Activated T-cell treated with anti-CD3 and anti-CD28 coated beads, Interleukin-2, amount 50 U/mL, for 4 hours (primary cell): ENCODE data around the gene CAMTA1. TPM values are rescaled to one million over a fixed set of nuclear protein-coding genes. Genes with fewer than 3 reads are reported as not detected.

Experiments
- ATAC-seq, 2 donors: fragments of 200-7000 bp; cut with Tn5 transposase; one replicate each; pipeline ENCODE4 v1.10.0; 2021
- DNase-seq: peaks from one replicate; pipeline ENCODE4 v3.0.0-alpha.2; 2020
- H3K27me3 Mint-ChIP-seq: one replicate; pipeline ENCODE4 v1.8.0; 2021; ENCODE audit warnings: low read depth, mixed read lengths
- H3K36me3 Mint-ChIP-seq: one replicate; pipeline ENCODE4 v1.8.0; 2022; ENCODE audit warnings: mixed read lengths; ENCODE audit not compliant: insufficient read depth
- H3K4me1 Mint-ChIP-seq: one replicate; pipeline ENCODE4 v1.8.0; 2021; ENCODE audit warnings: low read depth, mixed read lengths
- H3K4me3 Mint-ChIP-seq: one replicate; pipeline ENCODE4 v1.8.0; 2021; ENCODE audit warnings: mild to moderate bottlenecking, moderate library complexity, mixed read lengths
- H3K9me3 Mint-ChIP-seq: one replicate; pipeline ENCODE4 v1.8.0; 2021; ENCODE audit warnings: mixed read lengths
- total RNA-seq, 3 donors: library from RNA; stranded (reverse); gene quantifications; one replicate each; pipeline ENCODE4 v1.2.1, GENCODE V29; 2021

The CAMTA1 gene
- total RNA-seq, 3 donors from 2014 or later: 47.5 to 50.3 (median 47.7) TPM

DNA sequence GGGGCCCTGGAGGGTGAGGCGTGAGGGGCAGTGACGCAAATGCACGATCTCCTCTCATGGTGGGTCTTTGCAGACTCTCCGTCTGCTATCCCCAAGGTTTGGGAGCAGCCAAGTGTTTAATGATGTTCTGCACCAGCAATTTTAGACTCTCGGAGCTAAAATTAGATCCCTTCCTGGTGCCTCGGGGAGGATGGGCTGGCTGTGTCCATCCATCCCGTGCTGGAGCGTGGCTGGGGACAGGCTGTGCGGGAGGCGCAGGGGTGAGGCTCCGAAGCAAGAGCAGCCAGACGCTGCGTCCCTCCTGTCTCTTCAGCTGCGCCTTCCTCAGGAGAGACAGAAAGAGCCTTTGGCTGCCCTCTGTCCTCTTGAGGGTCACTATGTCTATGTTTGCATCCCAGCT is 387.6 kb downstream of the CAMTA1 start:
- Mint-ChIP-seq H3K9me3 (no peaks in the 10 kb centered on the region), H3K4me3 (no peak overlapping the region), H3K27me3 (peaks cover 32% of the 10 kb centered on the region), H3K36me3 (no peaks in the 10 kb centered on the region), H3K4me1 (no peaks in the 10 kb centered on the region)
- DNase-seq (no peak), ATAC-seq (no peak)

DNA sequence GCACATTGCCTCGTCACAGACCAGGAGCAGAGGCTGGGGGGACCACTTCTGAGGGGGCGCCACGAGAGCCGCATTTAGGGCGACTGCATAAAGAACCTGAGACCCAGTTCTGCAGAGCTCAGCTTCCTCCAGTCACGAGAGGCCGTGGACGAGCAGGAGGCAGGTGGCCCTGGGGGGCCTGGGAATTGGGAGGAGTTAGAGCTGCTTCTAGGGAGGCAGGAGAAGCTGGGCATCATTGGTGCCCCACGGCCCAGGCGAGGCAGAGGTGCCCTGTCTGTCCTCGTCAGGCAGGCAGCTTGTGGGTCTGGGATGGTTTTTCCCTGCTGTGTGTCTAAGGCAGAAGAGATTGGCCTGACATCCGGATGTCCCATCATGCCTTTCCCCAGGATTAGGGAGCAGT is 389.3 kb downstream of the CAMTA1 start:
- H3K27me3 Mint-ChIP-seq: peaks cover 35% of the 10 kb centered on the region
- DNase-seq: no peak
- H3K36me3 Mint-ChIP-seq: no peaks in the 10 kb centered on the region
- no peaks in the 10 kb centered on the region for H3K4me1 Mint-ChIP-seq
- H3K4me3 Mint-ChIP-seq: no peak overlapping the region
- no peak for ATAC-seq
- peaks cover under 1% of the 10 kb centered on the region for H3K9me3 Mint-ChIP-seq

DNA sequence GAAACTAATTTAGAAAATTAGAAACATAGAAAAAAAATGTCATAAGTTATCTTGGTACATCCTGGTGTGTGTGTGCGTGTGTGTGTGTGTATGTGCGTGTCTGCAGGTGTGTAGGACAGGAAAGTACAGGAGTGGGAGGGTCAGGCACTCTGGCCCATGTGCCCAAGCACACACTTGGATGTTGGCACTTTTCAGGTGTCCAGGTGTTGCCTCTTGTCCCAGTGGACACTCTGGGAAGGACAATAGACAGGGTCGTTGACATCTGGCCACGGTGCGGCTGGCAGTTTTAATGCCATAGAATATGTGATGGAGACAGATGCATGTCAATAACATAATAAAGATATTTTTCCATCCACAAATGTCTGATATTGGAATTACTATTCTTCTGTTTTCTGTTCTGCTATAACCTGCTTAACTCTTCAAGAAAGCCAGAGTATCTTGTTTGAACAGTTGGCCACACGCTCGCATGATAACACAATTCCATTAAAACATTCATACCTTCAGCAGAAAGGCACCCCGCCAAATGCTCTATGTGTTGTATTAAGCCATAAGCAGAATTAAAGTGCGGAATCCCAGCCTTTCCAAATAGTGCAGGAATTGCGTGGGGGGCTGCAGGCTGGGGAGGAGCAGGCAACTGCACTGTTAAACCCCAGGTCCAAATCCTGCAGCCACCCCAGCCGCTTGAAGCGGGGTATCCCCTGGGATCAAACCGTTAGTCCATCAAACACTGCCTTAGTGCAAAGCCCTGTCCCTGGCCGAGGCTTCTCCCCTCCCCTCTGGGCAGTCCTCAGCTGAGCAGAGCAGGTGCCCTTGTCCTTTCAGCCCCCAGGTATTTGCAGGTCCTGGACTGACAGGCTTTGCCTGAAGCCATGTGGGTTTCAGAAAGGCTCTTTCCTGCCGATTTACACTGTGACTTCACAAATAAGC is 390.0 kb downstream of the CAMTA1 start:
- Mint-ChIP-seq H3K27me3 (peaks cover 40% of the 10 kb centered on the region), H3K9me3 (peaks cover 5% of the 10 kb centered on the region), H3K36me3 (peaks cover 3% of the 10 kb centered on the region), H3K4me1 (no peaks in the 10 kb centered on the region), H3K4me3 (no peak overlapping the region)
- ATAC-seq (no peak), DNase-seq (no peak)

DNA sequence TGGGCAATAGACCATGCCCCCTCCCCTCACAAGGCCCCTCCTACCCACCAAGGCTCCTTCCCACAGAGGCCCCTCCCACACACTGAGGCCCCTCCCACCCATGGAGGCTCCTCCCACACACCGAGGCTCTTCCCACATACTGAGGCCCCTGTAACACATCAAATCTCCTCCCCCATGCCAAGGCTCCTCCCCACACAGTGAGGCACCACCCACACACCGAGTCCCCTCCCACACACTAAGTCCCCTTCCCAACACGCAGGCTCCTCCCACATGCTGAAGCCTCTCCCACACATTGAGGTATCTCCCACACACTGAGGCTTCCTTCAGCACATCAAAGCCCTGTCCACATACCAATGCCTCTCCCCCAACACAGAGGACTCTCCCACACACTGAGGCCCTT is 391.8 kb downstream of the CAMTA1 start:
- DNase-seq (no peak), ATAC-seq (no peak)
- Mint-ChIP-seq H3K36me3 (peaks cover 3% of the 10 kb centered on the region), H3K4me3 (no peak overlapping the region), H3K9me3 (peaks cover 7% of the 10 kb centered on the region), H3K27me3 (peaks cover 28% of the 10 kb centered on the region), H3K4me1 (no peaks in the 10 kb centered on the region)

DNA sequence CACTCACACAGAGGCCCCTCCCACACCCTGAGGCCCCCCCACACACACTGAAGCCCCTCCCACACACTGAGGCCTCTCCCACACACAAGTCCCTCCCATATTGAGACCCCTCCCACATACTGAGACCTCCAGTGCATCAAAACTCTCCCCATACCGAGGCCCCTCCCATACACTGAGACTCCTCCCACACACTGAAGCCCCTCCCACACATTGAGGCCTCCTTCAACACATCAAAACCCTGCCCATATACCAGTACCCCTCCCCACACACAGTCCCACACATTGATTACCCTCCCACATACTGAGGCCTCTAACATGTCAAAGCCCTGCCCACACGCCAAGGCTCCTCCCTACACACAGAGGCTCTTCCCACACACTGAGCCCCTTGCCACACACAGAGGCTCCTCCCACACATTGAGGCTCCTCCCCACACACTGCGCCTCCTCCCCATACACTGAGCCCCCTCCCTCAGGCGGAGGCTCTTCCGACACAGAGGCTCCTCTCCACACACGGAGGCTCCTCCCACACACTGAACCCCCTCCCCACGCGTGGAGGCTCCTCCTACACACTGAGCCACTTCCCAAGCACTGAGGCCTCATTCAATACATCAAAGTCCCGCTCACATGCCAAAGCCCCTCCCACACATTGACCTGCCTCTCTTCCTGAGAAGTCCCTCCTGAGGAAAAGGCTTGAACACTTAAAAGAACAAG is 392.3 kb downstream of the CAMTA1 start:
- H3K9me3 Mint-ChIP-seq: peaks cover 11% of the 10 kb centered on the region
- no peaks in the 10 kb centered on the region for H3K4me1 Mint-ChIP-seq
- ATAC-seq (no peak), DNase-seq (no peak)
- peaks cover 31% of the 10 kb centered on the region for H3K27me3 Mint-ChIP-seq
- H3K36me3 Mint-ChIP-seq: peaks cover 3% of the 10 kb centered on the region
- no peak overlapping the region for H3K4me3 Mint-ChIP-seq

DNA sequence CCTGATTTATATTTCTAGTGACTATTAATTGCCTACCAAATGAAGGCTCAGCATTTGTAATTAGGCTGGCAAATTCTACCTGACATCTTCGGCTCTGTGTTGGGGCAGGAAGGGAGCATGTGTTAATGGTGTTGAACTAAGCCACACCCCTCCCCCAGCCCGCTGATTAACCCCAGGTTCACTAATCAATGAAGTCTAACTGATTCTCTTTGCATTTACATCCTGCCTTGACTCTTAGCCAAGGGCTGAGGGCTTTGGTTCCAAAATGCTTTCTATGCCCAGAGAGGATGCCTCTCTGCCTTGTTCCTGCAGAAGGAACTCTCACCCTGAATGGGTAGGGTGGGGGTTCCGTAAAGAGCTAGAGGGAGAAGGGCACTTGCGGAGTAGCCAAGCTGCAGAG is 393.1 kb downstream of the CAMTA1 start:
- ATAC-seq: no peak

DNA sequence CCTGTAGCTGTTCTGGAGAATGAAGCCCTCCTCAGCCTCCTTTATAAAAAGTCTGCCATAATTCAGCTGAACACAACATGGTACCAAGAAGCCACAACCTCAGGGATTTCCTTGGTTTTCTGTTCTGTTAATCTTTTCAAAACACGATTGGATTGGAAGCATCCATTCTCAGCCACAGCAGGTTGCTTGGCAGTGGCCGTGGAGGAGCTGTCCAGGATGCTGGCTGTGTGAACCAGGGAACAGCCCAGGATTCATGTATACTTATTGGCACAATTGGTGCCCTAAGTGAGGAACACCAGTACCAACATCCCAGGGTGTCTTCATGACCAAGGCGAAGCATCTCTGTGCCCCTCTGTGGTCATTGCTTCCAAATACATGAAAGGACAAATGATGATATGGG is 393.5 kb downstream of the CAMTA1 start:
- H3K9me3 Mint-ChIP-seq: peaks cover 18% of the 10 kb centered on the region
- peaks cover 3% of the 10 kb centered on the region for H3K36me3 Mint-ChIP-seq
- no peak overlapping the region for H3K4me3 Mint-ChIP-seq
- H3K27me3 Mint-ChIP-seq: peaks cover 30% of the 10 kb centered on the region
- no peak for DNase-seq
- no peak for ATAC-seq
- H3K4me1 Mint-ChIP-seq: no peaks in the 10 kb centered on the region

More for the DNA sequence above, 393.1 kb downstream of the CAMTA1 start:
- Mint-ChIP-seq H3K27me3 (peaks cover 30% of the 10 kb centered on the region), H3K4me3 (no peak overlapping the region), H3K9me3 (peaks cover 15% of the 10 kb centered on the region), H3K4me1 (no peaks in the 10 kb centered on the region), H3K36me3 (peaks cover 3% of the 10 kb centered on the region)
- DNase-seq: no peak

DNA sequence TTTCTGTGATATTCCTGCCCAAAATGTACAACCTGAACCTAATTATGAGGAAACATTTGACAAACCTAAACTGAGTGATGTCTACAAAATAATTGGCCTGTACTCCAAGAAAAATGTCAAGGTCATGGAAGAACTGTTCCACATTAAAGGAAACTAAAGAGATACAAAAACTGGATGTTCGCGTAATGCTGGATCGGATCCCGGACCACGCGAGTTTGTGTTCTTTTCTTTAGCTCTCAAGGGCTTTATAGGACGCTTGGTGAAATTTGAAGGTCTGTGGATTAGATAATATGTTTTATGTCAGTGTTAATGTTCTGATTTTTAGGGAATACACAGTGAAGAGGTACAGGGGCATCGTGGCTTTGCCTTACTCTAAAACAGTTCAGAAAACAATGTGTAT is 400.5 kb downstream of the CAMTA1 start:
- Mint-ChIP-seq H3K27me3 (peaks cover 16% of the 10 kb centered on the region), H3K4me3 (no peak overlapping the region), H3K36me3 (no peaks in the 10 kb centered on the region), H3K9me3 (peaks cover 13% of the 10 kb centered on the region), H3K4me1 (no peaks in the 10 kb centered on the region)
- DNase-seq (no peak), ATAC-seq (no peak)

DNA sequence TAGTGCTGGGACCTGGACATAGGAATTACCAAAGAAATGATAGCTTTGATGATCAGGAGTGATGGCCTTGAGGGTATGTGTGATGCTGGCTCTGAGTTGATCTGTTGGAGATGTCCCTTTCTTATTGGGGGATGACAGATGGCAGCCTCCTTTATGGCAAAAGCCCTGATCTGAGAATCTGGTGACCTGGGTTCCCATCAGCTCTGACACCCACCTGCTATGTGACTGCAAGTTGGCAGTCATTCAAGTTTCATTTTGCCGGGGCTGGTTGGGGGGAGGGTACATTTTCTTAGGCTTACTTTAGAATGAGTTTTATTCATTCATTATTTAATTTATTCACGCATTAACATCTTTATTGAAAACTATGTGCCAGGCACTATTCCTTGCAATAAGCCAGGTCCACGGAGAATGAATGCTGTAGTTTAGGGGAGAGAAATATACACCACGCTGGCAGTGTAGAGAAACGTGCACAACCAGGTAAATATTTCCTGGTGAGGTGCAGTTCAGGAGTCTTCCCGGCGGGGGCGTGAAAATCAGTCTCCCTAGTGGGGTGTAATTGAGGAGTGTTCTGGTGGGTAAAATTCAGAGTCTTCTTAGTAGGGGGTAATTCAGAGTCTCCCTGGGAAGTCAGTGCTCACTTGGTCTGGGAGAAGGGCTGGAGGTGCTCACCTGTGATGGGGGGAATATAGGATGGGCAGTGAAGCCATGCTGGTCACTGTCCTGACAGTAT is 401.3 kb downstream of the CAMTA1 start:
- peaks cover 16% of the 10 kb centered on the region for H3K27me3 Mint-ChIP-seq
- peaks cover 13% of the 10 kb centered on the region for H3K9me3 Mint-ChIP-seq
- DNase-seq (no peak), ATAC-seq (no peak)
- no peak overlapping the region for H3K4me3 Mint-ChIP-seq
- H3K36me3 Mint-ChIP-seq: no peaks in the 10 kb centered on the region
- H3K4me1 Mint-ChIP-seq: no peaks in the 10 kb centered on the region

DNA sequence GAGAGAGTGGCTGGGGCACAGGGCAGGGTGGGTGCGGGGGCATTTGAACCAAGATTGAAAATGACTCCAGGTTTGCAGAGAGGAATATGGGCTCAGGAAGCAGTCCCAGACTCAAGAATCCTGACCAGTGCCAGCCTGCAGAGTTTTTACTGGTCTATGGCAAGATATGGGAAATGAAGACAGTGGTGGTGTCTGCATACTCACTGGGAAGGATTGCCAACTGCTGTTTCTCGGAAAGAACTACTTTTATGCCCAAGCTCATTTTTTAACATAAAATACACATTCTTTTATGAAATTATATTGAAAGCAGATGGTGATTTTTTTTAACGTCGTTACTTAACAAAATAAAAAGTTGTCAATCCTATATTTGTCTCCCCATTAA is 401.8 kb downstream of the CAMTA1 start:
- H3K4me1 Mint-ChIP-seq: no peaks in the 10 kb centered on the region
- no peaks in the 10 kb centered on the region for H3K36me3 Mint-ChIP-seq
- H3K9me3 Mint-ChIP-seq: peaks cover 10% of the 10 kb centered on the region
- no peak for ATAC-seq
- no peak overlapping the region for H3K4me3 Mint-ChIP-seq
- peaks cover 16% of the 10 kb centered on the region for H3K27me3 Mint-ChIP-seq
- DNase-seq: no peak

DNA sequence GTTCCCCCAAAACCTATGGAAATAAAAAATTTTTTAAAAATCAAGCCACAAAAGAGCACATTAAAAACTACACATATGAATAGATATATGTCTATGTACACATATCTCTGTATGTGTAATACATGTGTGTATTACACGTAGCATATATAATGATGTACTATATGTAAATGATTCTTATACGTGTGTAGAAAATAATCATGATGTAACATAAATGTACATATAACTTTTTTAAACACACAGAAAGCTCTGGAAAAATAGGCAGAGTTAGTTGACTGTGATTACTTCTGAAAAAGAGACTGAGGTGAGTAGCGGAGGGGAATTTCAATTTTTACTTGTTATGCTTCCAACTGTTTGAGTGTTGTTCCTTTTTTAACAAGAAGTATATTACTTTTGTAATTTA is 405.0 kb downstream of the CAMTA1 start:
- Mint-ChIP-seq H3K4me1 (no peaks in the 10 kb centered on the region), H3K27me3 (peaks cover 11% of the 10 kb centered on the region)
- no peak for DNase-seq

DNA sequence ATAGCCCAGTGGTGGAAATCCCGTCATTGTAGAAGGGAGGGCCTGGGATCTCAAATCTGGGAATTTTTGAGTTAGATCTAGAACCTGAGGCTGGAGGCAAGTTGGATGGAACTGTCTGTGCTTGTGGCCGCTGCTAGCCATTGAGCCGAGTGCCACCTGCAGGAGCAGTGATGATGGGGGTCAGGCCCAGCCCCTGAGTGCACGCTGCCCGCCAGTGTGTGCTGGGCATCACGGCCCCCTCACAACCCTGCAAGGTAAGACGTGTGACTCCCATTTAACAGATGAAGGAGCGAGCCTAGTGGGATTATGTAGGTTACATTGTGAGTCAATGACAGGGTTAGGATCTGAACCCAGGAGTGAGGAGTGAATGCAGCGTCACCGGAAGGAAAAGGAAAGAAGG is 407.2 kb downstream of the CAMTA1 start:
- H3K9me3 Mint-ChIP-seq: no peaks in the 10 kb centered on the region
- no peaks in the 10 kb centered on the region for H3K4me1 Mint-ChIP-seq
- ATAC-seq (no peak), DNase-seq (no peak)
- H3K4me3 Mint-ChIP-seq: no peak overlapping the region
- no peaks in the 10 kb centered on the region for H3K36me3 Mint-ChIP-seq
- H3K27me3 Mint-ChIP-seq: peaks cover 4% of the 10 kb centered on the region

More for the DNA sequence above, 405.0 kb downstream of the CAMTA1 start:
- H3K36me3 Mint-ChIP-seq: no peaks in the 10 kb centered on the region
- H3K4me3 Mint-ChIP-seq: no peak overlapping the region
- H3K9me3 Mint-ChIP-seq: no peaks in the 10 kb centered on the region
- no peak for ATAC-seq

DNA sequence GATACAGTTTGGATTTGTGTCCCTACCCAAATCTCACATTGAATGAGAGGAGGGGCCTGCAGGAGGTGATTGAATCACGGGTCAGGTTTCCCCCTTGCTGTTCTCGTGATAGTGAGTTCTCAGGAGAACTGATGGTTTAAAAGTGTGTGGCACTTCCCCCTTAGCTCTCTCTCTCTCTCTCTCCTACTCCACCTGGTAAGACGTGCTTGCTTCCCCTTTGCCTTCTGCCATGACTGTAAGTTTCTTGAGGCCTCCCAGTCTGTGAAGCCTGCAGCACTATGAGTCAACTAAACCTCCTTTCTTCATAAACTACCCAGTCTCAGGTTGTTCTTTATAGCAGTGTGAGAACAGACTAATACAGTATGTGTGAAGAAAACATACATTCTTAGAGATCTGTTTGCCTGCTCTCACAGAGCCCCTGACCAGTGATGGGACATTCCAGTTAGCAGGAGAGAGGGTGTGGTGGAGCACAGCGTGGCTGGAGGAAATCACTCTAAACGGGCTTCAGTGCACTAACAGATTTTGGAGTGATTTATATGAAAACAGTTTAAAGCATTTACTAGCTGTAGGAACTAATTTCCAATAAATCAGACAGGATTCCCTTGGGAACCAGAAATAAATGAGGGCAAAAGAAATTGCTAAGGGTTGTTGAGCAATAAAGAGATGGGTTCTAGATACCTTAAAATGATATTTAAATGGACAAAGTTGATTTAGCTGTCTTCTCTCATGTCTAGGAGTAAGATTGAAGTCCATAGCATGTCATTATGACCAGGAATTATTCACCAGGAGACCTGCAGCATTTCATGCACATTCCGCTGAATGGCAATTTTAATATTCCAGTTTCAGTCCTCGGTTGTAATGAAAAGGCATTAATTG is 411.0 kb downstream of the CAMTA1 start:
- no peak overlapping the region for H3K4me3 Mint-ChIP-seq
- DNase-seq: no peak
- no peaks in the 10 kb centered on the region for H3K4me1 Mint-ChIP-seq
- no peaks in the 10 kb centered on the region for H3K9me3 Mint-ChIP-seq
- H3K36me3 Mint-ChIP-seq: no peaks in the 10 kb centered on the region
- H3K27me3 Mint-ChIP-seq: peaks cover 4% of the 10 kb centered on the region
- ATAC-seq: no peak

DNA sequence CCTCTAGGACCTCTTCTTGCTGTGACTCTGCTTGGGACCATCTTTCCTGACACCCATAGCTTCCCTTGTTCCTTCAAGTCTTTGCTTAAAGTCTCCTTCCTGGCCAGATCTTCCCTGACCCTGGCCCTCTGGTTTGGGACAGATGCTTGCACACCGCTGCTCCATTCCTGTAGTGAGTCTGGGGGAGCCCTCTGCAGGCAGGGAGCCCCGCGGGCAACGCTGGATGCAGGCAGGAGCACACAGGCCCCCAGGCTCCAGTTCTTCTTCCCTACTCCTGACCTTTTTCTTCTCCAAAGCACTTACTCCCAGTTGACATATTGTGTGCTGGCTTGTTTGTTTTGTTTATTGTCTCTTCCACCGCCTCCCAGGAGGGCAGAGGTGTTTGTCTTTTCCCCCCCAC is 413.4 kb downstream of the CAMTA1 start:
- Mint-ChIP-seq H3K4me3 (no peak overlapping the region), H3K36me3 (no peaks in the 10 kb centered on the region), H3K4me1 (no peaks in the 10 kb centered on the region), H3K9me3 (peaks cover 9% of the 10 kb centered on the region), H3K27me3 (no peaks in the 10 kb centered on the region)
- DNase-seq (no peak), ATAC-seq (no peak)
